ENCODE measurements around the gene PEX11A.
A peak's percentile ranks its signal among the peaks of the same experiment; 100 is the strongest.

Gene PEX11A

GRCh38 chr15:89654301-89654761 is 36.2 kb downstream of the PEX11A start:
- Histone ChIP-seq H3K36me3 (peaks cover 0 to 5% (median 0%) of the 10 kb centered on the region in 11 experiments; a peak in 1 of 22 replicates), H3K9me3 (replicated peaks in 1 of 11) (no peaks in the 10 kb centered on the region), H4K20me1 (peaks cover 0 to 27% (median 3%) of the 10 kb centered on the region in 11 experiments; a peak in 7 of 22 replicates), H3K4me3 (peak overlapping the region; percentile 61 to 89 (median 76)), H3K9ac (peak overlapping the region; percentile 68 to 85 (median 77); a peak in 20 of 22 replicates), H3K27me3 (peaks cover 34 to 49% (median 45%) of the 10 kb centered on the region in 11 experiments), H3K4me2 (peak overlapping the region; percentile 90 to 100 (median 99)), H3K4me1 (peaks cover 5 to 22% (median 16%) of the 10 kb centered on the region in 10 experiments; a peak in 18 of 20 replicates), H3K27ac (peak overlapping the region in 4 of 11 experiments; percentile 50 to 70 (median 64); a peak in 5 of 22 replicates)
- no peak for TF ChIP-seq Cebpa-rat (IDR thresholded peaks at IDR 0.05)

DNA sequence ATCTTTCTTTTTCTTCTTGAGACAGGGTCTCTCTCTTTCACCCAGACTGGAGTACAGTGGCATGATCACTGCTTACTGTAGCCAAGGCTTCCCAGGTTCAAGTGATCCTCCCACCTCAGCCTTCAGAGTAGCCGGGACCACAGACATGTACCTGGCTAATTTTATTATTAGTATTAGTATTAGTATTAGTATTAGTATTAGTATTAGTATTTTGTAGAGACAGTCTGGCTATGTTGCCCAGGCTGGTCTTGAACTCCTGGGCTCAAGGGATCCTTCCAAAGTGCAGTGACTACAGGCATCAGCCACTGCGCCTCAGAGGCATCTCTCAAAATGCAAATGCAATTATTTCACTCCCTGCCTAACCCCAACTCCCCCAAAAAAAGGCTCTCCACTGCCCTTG is 37.0 kb downstream of the PEX11A start:
- peak overlapping the region in 4 of 11 experiments; percentile 97 to 99 (median 98); a peak in 3 of 22 replicates for H3K4me2 ChIP-seq
- no peak overlapping the region for H3K27ac ChIP-seq
- peaks cover 0 to 27% (median 3%) of the 10 kb centered on the region in 11 experiments; a peak in 7 of 22 replicates for H4K20me1 ChIP-seq
- H3K4me3 ChIP-seq, result no peak overlapping the region
- peaks cover 5 to 22% (median 16%) of the 10 kb centered on the region in 10 experiments; a peak in 18 of 20 replicates for H3K4me1 ChIP-seq
- H3K36me3 ChIP-seq, result peaks cover 0 to 8% (median 3%) of the 10 kb centered on the region in 11 experiments; a peak in 8 of 22 replicates
- 0 out of 22 replicates have a peak, but pooled peaks cover 0 to 2% (median 0%) of the 10 kb centered on the region in 11 experiments for H3K9me3 ChIP-seq (replicated peaks in 1 of 11)
- H3K9ac ChIP-seq, result no peak overlapping the region
- no peak for TF ChIP-seq Cebpa-rat (IDR thresholded peaks at IDR 0.05)
- H3K27me3 ChIP-seq, result peaks cover 34 to 49% (median 45%) of the 10 kb centered on the region in 11 experiments

DNA sequence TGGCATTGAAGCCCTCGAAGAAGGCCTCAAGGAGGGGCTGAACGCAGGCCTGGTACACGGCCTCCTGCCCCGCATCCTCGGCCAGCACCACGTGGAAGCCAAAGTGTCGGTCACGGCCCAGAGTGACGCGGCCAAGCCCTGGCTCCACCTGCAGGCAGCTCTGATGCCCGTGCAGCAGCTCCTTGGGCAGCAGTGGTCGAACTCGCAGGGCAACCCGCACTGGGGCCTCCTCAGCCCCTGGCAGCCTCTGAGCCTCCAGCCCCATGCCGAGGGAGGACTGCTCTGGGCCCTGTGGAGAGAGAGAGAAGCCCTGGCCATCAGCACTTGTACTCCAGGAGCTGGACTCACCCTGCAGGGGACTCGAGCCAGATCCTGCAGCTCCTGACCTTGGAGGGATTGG is 37.9 kb downstream of the PEX11A start:
- no peak for TF ChIP-seq Cebpa-rat (IDR thresholded peaks at IDR 0.05)
- Histone ChIP-seq H3K36me3 (peaks cover 0 to 10% (median 5%) of the 10 kb centered on the region in 11 experiments; a peak in 10 of 22 replicates), H3K4me1 (peaks cover 5 to 22% (median 16%) of the 10 kb centered on the region in 10 experiments; a peak in 18 of 20 replicates), H4K20me1 (peaks cover 0 to 27% (median 3%) of the 10 kb centered on the region in 11 experiments; a peak in 7 of 22 replicates), H3K27ac (no peak overlapping the region), H3K9me3 (replicated peaks in 1 of 11) (0 out of 22 replicates have a peak, but pooled peaks cover 0 to 9% (median 0%) of the 10 kb centered on the region in 11 experiments), H3K4me3 (no peak overlapping the region), H3K27me3 (peaks cover 34 to 48% (median 45%) of the 10 kb centered on the region in 11 experiments), H3K9ac (no peak overlapping the region), H3K4me2 (no peak overlapping the region)

GRCh38 chr15:89652131-89652530 is 38.4 kb downstream of the PEX11A start:
- Histone ChIP-seq H3K4me2 (no peak overlapping the region), H3K27ac (no peak overlapping the region), H3K4me3 (no peak overlapping the region), H3K4me1 (peaks cover 5 to 22% (median 16%) of the 10 kb centered on the region in 10 experiments; a peak in 18 of 20 replicates), H4K20me1 (peaks cover 0 to 27% (median 3%) of the 10 kb centered on the region in 11 experiments; a peak in 7 of 22 replicates), H3K27me3 (peaks cover 34 to 47% (median 45%) of the 10 kb centered on the region in 11 experiments), H3K9me3 (replicated peaks in 1 of 11) (0 out of 22 replicates have a peak, but pooled peaks cover 0 to 9% (median 0%) of the 10 kb centered on the region in 11 experiments), H3K9ac (no peak overlapping the region), H3K36me3 (peaks cover 0 to 10% (median 5%) of the 10 kb centered on the region in 11 experiments; a peak in 10 of 22 replicates)
- no peak for TF ChIP-seq Cebpa-rat (IDR thresholded peaks at IDR 0.05)

GRCh38 chr15:89649716-89650115 is 40.8 kb downstream of the PEX11A start:
- Histone ChIP-seq H3K4me1 (peaks cover 4 to 11% (median 7%) of the 10 kb centered on the region in 10 experiments; a peak in 17 of 20 replicates), H3K27me3 (peaks cover 19 to 23% (median 21%) of the 10 kb centered on the region in 11 experiments), H3K9ac (no peak overlapping the region), H3K4me2 (no peak overlapping the region), H3K9me3 (replicated peaks in 1 of 11) (0 out of 22 replicates have a peak, but pooled peaks cover 0 to 9% (median 0%) of the 10 kb centered on the region in 11 experiments), H3K4me3 (no peak overlapping the region), H4K20me1 (peaks cover 0 to 30% (median 3%) of the 10 kb centered on the region in 11 experiments; a peak in 9 of 22 replicates), H3K36me3 (peaks cover 0 to 14% (median 5%) of the 10 kb centered on the region in 11 experiments; a peak in 10 of 22 replicates), H3K27ac (no peak overlapping the region)
- no peak for TF ChIP-seq Cebpa-rat (IDR thresholded peaks at IDR 0.05)

- peaks cover 0 to 14% (median 5%) of the 10 kb centered on the region in 11 experiments; a peak in 10 of 22 replicates for H3K36me3 ChIP-seq
These were observed 41.4 kb downstream of the PEX11A start for GRCh38 chr15:89649013-89649625.

GRCh38 chr15:89648106-89649012 is 42.2 kb downstream of the PEX11A start:
- TF ChIP-seq Cebpa-rat (IDR thresholded peaks at IDR 0.05), result no peak
- H3K36me3 ChIP-seq, result peaks cover 0 to 14% (median 5%) of the 10 kb centered on the region in 11 experiments; a peak in 10 of 22 replicates

More at GRCh38 chr15:89649013-89649625, 41.4 kb downstream of the PEX11A start:
- H3K27ac ChIP-seq, result no peak overlapping the region
- peaks cover 0 to 5% (median 1%) of the 10 kb centered on the region in 10 experiments; a peak in 12 of 20 replicates for H3K4me1 ChIP-seq
- H4K20me1 ChIP-seq, result peaks cover 0 to 24% (median 0%) of the 10 kb centered on the region in 11 experiments; a peak in 9 of 22 replicates
- no peak overlapping the region for H3K4me3 ChIP-seq
- no peak for TF ChIP-seq Cebpa-rat (IDR thresholded peaks at IDR 0.05)
- no peak overlapping the region for H3K9ac ChIP-seq
- H3K27me3 ChIP-seq, result peaks cover 13 to 17% (median 15%) of the 10 kb centered on the region in 11 experiments
- 0 out of 22 replicates have a peak, but pooled peaks cover 0 to 9% (median 0%) of the 10 kb centered on the region in 11 experiments for H3K9me3 ChIP-seq (replicated peaks in 1 of 11)
- H3K4me2 ChIP-seq, result no peak overlapping the region

More at GRCh38 chr15:89648106-89649012, 42.2 kb downstream of the PEX11A start:
- no peak overlapping the region for H3K4me3 ChIP-seq
- H3K4me2 ChIP-seq, result no peak overlapping the region
- H3K27me3 ChIP-seq, result peaks cover 5 to 9% (median 8%) of the 10 kb centered on the region in 11 experiments
- peaks cover 0 to 20% (median 0%) of the 10 kb centered on the region in 11 experiments; a peak in 8 of 22 replicates for H4K20me1 ChIP-seq
- H3K9me3 ChIP-seq (replicated peaks in 1 of 11), result 0 out of 22 replicates have a peak, but pooled peaks cover 0 to 9% (median 0%) of the 10 kb centered on the region in 11 experiments
- H3K4me1 ChIP-seq, result 0 out of 20 replicates have a peak, but pooled peaks cover 0 to 3% (median 0%) of the 10 kb centered on the region in 10 experiments
- no peak overlapping the region for H3K9ac ChIP-seq
- H3K27ac ChIP-seq, result no peak overlapping the region
